Measurements from ENCODE around the gene NFX1. TPM values are rescaled to one million over a fixed set of nuclear protein-coding genes. Genes with fewer than 3 reads are reported as not detected.
"Not testable (repeated sequence)": the region's sequence is repeated elsewhere in the genome, so short reads cannot be mapped to it uniquely, and the experiment has no call there.

NFX1 gene
- total RNA-seq, 1 donor from 2014 or later, result 34.1 TPM

GRCh38 chr9:33311953-33312352 lies 21.6 kb downstream of the NFX1 start:
- DNase-seq (ENCODE audit: extremely low spot score, unreplicated experiment), result no peak
- Mint-ChIP-seq H3K4me1 (ENCODE audit: unreplicated experiment) (no peaks in the 10 kb centered on the region), H3K4me3 (no peak overlapping the region), H3K36me3 (peaks cover 32% of the 10 kb centered on the region), H3K27ac (no peak overlapping the region), H3K27me3 (no peaks in the 10 kb centered on the region), H3K9me3 (no peaks in the 10 kb centered on the region)
- no peak for TF ChIP-seq CTCF (conservative IDR thresholded peaks at IDR 0.05)

DNA sequence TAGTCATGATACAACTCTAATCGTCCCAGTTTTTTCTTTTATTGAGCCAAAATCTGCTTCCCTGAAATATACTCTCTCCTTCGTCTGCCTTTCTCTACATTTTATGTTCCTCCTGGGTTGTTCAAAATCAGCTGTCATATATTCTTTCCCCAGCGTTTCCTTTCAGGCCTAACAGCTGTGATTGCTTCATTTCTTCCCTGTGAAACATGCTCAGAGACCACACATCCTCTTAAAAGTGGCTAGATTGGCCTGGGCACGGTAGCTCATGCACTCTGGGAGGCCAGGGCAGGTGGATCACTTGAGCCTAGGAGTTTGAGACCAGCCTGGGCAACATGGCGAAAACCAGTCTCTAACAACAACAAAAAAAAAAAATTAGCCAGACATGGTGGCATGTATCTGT lies 25.1 kb downstream of the NFX1 start:
- Mint-ChIP-seq H3K27me3 (no peaks in the 10 kb centered on the region), H3K36me3 (peaks cover 36% of the 10 kb centered on the region), H3K9me3 (no peaks in the 10 kb centered on the region), H3K27ac (no peak overlapping the region), H3K4me3 (no peak overlapping the region), H3K4me1 (ENCODE audit: unreplicated experiment) (no peaks in the 10 kb centered on the region)
- no peak for TF ChIP-seq CTCF (conservative IDR thresholded peaks at IDR 0.05)
- DNase-seq (ENCODE audit: extremely low spot score, unreplicated experiment), result no peak

GRCh38 chr9:33317136-33317535 lies 26.8 kb downstream of the NFX1 start:
- peaks cover 40% of the 10 kb centered on the region for H3K36me3 Mint-ChIP-seq
- H3K9me3 Mint-ChIP-seq; DNase-seq (ENCODE audit: extremely low spot score, unreplicated experiment); H3K4me1 Mint-ChIP-seq (ENCODE audit: unreplicated experiment); H3K27ac Mint-ChIP-seq; H3K27me3 Mint-ChIP-seq; H3K4me3 Mint-ChIP-seq: not testable (repeated sequence)

DNA sequence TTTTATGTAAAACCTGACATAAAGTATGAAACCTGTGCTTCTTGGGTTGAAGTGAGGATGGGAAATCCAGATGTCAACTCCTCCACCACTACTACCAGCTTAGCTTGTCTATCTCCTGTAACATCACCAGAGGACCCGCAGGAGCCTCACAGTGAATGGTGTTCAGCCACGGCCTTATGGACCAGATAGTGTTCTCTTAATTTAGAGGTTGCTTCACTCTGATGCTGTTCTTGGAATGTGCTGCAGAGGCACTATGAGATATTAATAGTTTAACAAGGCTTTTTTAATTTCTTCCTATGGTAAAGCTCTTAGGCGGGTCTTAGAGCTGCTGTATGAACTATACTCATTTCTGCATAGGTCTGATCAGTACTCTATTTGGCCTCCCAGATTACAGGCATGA lies 27.9 kb downstream of the NFX1 start:
- H3K9me3 Mint-ChIP-seq, result no peaks in the 10 kb centered on the region
- no peaks in the 10 kb centered on the region for H3K27me3 Mint-ChIP-seq
- H3K36me3 Mint-ChIP-seq, result peaks cover 42% of the 10 kb centered on the region
- no peak for DNase-seq (ENCODE audit: extremely low spot score, unreplicated experiment)
- no peaks in the 10 kb centered on the region for H3K4me1 Mint-ChIP-seq (ENCODE audit: unreplicated experiment)
- no peak for TF ChIP-seq CTCF (conservative IDR thresholded peaks at IDR 0.05)
- H3K4me3 Mint-ChIP-seq, result no peak overlapping the region
- no peak overlapping the region for H3K27ac Mint-ChIP-seq

DNA sequence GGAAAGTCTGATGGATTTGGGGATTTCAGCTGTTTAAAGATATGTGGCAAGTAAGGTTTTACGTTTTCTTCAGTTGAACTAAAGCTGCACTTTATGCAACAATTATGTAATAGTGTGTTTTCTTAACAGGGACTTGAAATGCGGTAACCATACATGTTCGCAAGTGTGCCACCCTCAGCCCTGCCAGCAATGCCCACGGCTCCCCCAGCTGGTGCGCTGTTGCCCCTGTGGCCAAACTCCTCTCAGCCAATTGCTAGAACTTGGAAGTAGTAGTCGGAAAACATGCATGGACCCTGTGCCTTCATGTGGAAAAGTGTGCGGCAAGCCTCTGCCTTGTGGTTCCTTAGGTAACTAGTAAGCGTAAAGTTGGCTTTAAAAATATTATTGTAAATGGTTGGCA lies 28.5 kb downstream of the NFX1 start:
- TF ChIP-seq CTCF (conservative IDR thresholded peaks at IDR 0.05), result no peak
- H3K27ac Mint-ChIP-seq, result no peak overlapping the region
- DNase-seq (ENCODE audit: extremely low spot score, unreplicated experiment), result no peak
- H3K4me1 Mint-ChIP-seq (ENCODE audit: unreplicated experiment), result no peaks in the 10 kb centered on the region
- H3K9me3 Mint-ChIP-seq, result no peaks in the 10 kb centered on the region
- H3K4me3 Mint-ChIP-seq, result no peak overlapping the region
- no peaks in the 10 kb centered on the region for H3K27me3 Mint-ChIP-seq
- peaks cover 37% of the 10 kb centered on the region for H3K36me3 Mint-ChIP-seq

- H3K36me3 Mint-ChIP-seq, result peaks cover 35% of the 10 kb centered on the region
- no peak overlapping the region for H3K4me3 Mint-ChIP-seq
- H3K9me3 Mint-ChIP-seq, result no peaks in the 10 kb centered on the region
- no peaks in the 10 kb centered on the region for H3K4me1 Mint-ChIP-seq (ENCODE audit: unreplicated experiment)
- no peak for DNase-seq (ENCODE audit: extremely low spot score, unreplicated experiment)
- TF ChIP-seq CTCF (conservative IDR thresholded peaks at IDR 0.05), result no peak
- no peaks in the 10 kb centered on the region for H3K27me3 Mint-ChIP-seq
- no peak overlapping the region for H3K27ac Mint-ChIP-seq
These were observed 29.9 kb downstream of the NFX1 start for GRCh38 chr9:33320230-33320567.

Measured in type B pancreatic cell (in vitro differentiated cells).